GM21825 (cell line): Measurements from ENCODE around the gene CSNK1G3.
"Not testable (repeated sequence)": the region's sequence is repeated elsewhere in the genome, so short reads cannot be mapped to it uniquely, and the experiment has no call there.

ENCODE experiments used
- ATAC-seq: cut with Tn5 transposase; IDR thresholded peaks from one replicate; pipeline ENCODE4 v1.9.1; 2021; ENCODE audit warnings: mild to moderate bottlenecking, moderate library complexity; ENCODE audit not compliant: unreplicated experiment

Gene CSNK1G3

DNA sequence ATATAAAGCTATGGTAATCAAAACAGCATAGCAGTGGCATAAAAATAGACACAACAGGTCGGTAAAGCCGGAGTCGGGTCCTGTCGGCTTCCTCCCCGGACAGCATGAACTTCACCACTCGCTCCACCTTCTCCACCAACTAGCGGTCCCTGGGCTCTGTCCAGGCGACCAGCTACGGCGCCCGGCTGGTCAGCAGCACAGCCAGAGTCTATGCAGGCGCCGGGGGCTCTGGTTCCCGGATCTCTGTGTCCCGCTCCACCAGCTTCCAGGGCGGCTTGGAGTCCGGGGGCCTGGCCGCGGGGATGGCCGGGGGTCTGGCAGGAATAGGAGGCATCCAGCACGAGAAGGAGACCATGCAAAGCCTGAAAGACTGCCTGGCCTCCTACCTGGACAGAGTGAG is 124.0 kb downstream of the CSNK1G3 start:
- ATAC-seq, result no peak

DNA sequence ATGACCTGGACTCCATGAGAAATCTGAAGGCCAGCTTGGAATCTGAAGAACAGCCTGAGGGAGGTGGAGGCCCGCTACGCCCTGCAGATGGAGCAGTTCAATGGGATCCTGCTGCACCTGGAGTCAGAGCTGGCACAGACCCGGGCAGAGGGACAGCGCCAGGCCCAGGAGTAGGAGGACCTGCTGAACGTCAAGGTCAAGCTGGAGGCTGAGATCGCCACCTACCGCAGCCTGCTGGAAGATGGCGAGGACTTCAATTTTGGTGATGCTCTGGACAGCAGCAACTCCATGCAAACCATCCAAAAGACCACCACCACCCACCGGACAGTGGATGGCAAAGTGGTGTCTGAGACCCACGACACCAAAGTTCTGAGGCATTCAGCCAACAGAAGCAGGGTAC is 125.1 kb downstream of the CSNK1G3 start:
- not testable (repeated sequence) for ATAC-seq

- ATAC-seq, result no peak
Measured at GRCh38 chr5:123639244-123639643, 127.3 kb downstream of the CSNK1G3 start.

DNA sequence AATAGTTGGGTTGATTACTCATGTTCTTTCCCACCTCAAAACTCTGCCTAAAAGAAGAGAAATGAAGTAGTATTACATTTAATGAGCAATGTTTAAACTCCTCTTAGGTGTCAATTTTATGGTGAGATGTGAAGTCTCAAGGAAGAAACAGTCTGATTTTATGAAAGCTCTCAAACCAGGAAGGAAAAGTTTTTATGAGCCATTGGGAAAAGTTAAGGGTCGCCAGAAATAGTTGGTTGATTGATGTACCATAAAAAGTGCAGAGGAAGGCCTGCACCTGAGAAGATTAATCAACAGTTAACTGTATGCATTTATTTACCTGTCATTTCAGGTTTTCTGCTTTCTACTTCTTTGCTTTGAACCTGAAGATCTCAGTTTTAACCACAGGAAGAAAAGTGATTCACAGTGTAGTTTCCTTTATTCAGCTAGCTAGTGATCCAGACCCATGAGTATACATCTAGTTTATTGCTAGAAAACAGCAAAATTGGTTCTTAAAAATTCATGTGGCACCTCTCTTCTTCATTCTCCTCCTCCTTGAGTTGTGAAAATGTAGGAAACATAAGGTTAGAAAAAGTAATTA is 133.1 kb downstream of the CSNK1G3 start:
- ATAC-seq, result no peak

DNA sequence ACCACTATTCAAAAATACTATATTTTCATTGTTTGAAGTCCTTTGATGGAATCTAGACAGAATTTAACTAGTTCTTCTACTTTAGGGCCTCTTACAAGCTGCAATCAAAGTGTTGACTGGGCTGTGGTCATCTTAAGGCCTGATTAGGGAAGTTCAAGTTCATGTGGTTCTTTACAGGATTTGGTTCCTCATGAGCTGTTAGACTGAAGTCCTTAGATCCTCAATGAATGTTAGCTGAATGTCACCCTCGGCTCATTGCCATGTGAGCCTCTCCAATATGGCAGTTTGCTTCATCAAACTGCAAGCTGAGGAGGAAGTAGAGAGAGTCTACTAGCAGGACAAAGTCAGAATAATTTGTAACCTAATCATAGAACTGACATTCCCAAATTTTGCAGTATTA is 135.1 kb downstream of the CSNK1G3 start:
- ATAC-seq, result no peak

GRCh38 chr5:123651234-123651633 is 139.3 kb downstream of the CSNK1G3 start:
- no peak for ATAC-seq

GRCh38 chr5:123659011-123659410 is 147.0 kb downstream of the CSNK1G3 start:
- ATAC-seq, result no peak

GRCh38 chr5:123659495-123659894 is 147.5 kb downstream of the CSNK1G3 start:
- ATAC-seq, result no peak

GRCh38 chr5:123664961-123665360 is 153.0 kb downstream of the CSNK1G3 start:
- ATAC-seq, result no peak

GRCh38 chr5:123665822-123666371 is 153.9 kb downstream of the CSNK1G3 start:
- no peak for ATAC-seq
